ENCODE measurements around the gene CACFD1. TPM values are rescaled to one million over a fixed set of nuclear protein-coding genes. Genes with fewer than 3 reads are reported as not detected.

Gene CACFD1
- total RNA-seq, 1 experiment from 2014 or later = 7.5 TPM

DNA sequence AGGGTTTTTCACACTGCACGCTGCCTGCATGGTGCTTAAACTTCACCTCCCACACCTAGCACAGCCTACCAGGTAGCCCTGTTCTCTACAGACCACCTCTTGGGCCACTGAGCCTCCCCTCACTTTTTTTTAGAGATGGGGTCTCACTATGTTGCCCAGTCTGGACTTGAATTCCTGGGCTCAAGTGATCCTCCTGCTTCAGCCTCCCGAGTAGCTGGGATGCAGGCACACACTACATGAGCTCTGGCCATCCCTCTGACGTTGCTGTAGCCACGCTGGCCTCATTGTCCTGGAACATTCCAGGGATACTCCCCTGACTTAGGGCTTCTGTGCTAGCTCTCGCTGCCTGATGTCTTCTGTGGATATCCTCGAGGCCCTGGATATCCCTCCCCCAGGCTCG lies 7.2 kb upstream of the CACFD1 start:
- no peaks in the 10 kb centered on the region for H3F3A ChIP-seq (ENCODE audit: low read length, unreplicated experiment)
- CTCF ChIA-PET = no interaction called here
- H3K9me2 ChIP-seq (replicated peaks; ENCODE audit: low read length) = no peaks in the 10 kb centered on the region
- H3K4me3 ChIP-seq (ENCODE audit: low read length) = no peak overlapping the region
- H3K9me3 ChIP-seq (ENCODE audit: low read length) = no peaks in the 10 kb centered on the region
- intact Hi-C loops (cut with micrococcal nuclease) = no loop called here
- H3K79me2 ChIP-seq (ENCODE audit: low read length) = no peaks in the 10 kb centered on the region
- H3K4me1 ChIP-seq (ENCODE audit: insufficient read depth, low read length) = peaks cover 6% of the 10 kb centered on the region; the same call in 1 of the 2 replicates
- TF ChIP-seq CTCF (conservative IDR thresholded peaks at IDR 0.05; ENCODE audit: low read depth, low read length) = no peak
- TF ChIP-seq EZH2phosphoT487 (IDR thresholded peaks at IDR 0.05; ENCODE audit: borderline replicate concordance, low read length) = no peak
- no peak for TF ChIP-seq EZH2 (IDR thresholded peaks at IDR 0.05; ENCODE audit: low read length, unreplicated experiment)
- no peak for ATAC-seq
- H3K9ac ChIP-seq (ENCODE audit: low read length) = no peak overlapping the region
- H3K4me2 ChIP-seq (ENCODE audit: low read length) = no peak overlapping the region
- no peaks in the 10 kb centered on the region for H4K20me1 ChIP-seq (ENCODE audit: low read length)
- no peaks in the 10 kb centered on the region for H3K36me3 ChIP-seq (ENCODE audit: low read depth, low read length)
- POLR2A ChIA-PET (ENCODE audit: unreplicated experiment) = no interaction called here
- no TSS peak for BruUV-seq (replicated peaks)
- no peaks in the 10 kb centered on the region for H3K27me3 ChIP-seq (ENCODE audit: low read length)
- H2AFZ ChIP-seq (ENCODE audit: low read length) = no peak overlapping the region
- no peak overlapping the region for H3K27ac ChIP-seq (ENCODE audit: low read length)
- DNase-seq = no peak

DNA sequence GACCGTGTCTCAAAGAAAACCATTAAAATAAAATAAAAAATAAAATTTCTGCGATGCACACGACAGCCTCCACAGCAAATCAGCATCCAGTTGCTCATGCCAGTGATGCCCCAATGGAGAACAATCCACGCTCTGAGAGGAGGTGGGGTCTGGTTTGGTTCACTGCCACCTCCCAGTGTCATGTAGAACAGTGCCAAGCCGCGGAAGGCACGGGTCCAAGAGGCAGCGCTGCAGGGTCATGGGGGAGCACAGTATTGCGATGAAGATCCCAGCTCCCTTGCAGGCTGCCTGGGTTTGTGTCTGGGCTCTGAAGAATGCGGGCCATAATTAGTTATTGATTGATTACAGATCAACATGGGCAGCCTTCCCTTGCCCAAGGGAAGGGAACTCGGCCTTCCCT lies 6.1 kb upstream of the CACFD1 start:
- Histone ChIP-seq H4K20me1 (ENCODE audit: low read length) (no peaks in the 10 kb centered on the region), H3K36me3 (ENCODE audit: low read depth, low read length) (no peaks in the 10 kb centered on the region), H3K9me2 (replicated peaks; ENCODE audit: low read length) (no peaks in the 10 kb centered on the region), H3K4me3 (ENCODE audit: low read length) (no peak overlapping the region), H3F3A (ENCODE audit: low read length, unreplicated experiment) (no peaks in the 10 kb centered on the region), H3K27me3 (ENCODE audit: low read length) (no peaks in the 10 kb centered on the region), H3K4me2 (ENCODE audit: low read length) (no peak overlapping the region), H3K9me3 (ENCODE audit: low read length) (no peaks in the 10 kb centered on the region), H3K9ac (ENCODE audit: low read length) (no peak overlapping the region), H3K79me2 (ENCODE audit: low read length) (no peaks in the 10 kb centered on the region), H3K4me1 (ENCODE audit: insufficient read depth, low read length) (peaks cover 6% of the 10 kb centered on the region; the same call in 1 of the 2 replicates), H3K27ac (ENCODE audit: low read length) (no peak overlapping the region), H2AFZ (ENCODE audit: low read length) (no peak overlapping the region)
- intact Hi-C loops (cut with micrococcal nuclease) = no loop called here
- no TSS peak for BruUV-seq (replicated peaks)
- DNase-seq (no peak), ATAC-seq (no peak)
- TF ChIP-seq EZH2phosphoT487 (IDR thresholded peaks at IDR 0.05; ENCODE audit: borderline replicate concordance, low read length) = no peak
- no peak for TF ChIP-seq CTCF (conservative IDR thresholded peaks at IDR 0.05; ENCODE audit: low read depth, low read length)
- TF ChIP-seq EZH2 (IDR thresholded peaks at IDR 0.05; ENCODE audit: low read length, unreplicated experiment) = no peak
- ChIA-PET POLR2A (ENCODE audit: unreplicated experiment) (no interaction called here), CTCF (no interaction called here)

DNA sequence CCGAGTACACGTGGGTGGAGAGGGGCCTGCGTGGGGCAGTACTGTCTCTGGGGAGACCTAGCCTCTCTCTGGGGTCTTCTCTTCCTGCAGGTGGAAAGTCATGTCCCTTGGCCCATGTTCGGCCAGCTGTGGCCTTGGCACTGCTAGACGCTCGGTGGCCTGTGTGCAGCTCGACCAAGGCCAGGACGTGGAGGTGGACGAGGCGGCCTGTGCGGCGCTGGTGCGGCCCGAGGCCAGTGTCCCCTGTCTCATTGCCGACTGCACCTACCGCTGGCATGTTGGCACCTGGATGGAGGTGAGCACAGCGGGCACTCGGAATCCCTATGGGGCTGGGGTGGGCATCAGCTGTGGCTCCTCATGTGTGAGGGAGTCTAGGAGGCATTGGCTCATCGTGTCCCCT lies 5.5 kb upstream of the CACFD1 start:
- Histone ChIP-seq H3K9me2 (replicated peaks; ENCODE audit: low read length) (no peaks in the 10 kb centered on the region), H2AFZ (ENCODE audit: low read length) (no peak overlapping the region)
- no TSS peak for BruUV-seq (replicated peaks)

More for the DNA sequence above, 5.5 kb upstream of the CACFD1 start:
- Histone ChIP-seq H3K79me2 (ENCODE audit: low read length) (no peaks in the 10 kb centered on the region), H4K20me1 (ENCODE audit: low read length) (no peaks in the 10 kb centered on the region), H3K27ac (ENCODE audit: low read length) (no peak overlapping the region), H3F3A (ENCODE audit: low read length, unreplicated experiment) (no peaks in the 10 kb centered on the region), H3K4me3 (ENCODE audit: low read length) (no peak overlapping the region), H3K36me3 (ENCODE audit: low read depth, low read length) (no peaks in the 10 kb centered on the region), H3K9ac (ENCODE audit: low read length) (no peak overlapping the region), H3K9me3 (ENCODE audit: low read length) (no peaks in the 10 kb centered on the region), H3K27me3 (ENCODE audit: low read length) (no peaks in the 10 kb centered on the region), H3K4me2 (ENCODE audit: low read length) (no peak overlapping the region), H3K4me1 (ENCODE audit: insufficient read depth, low read length) (peaks cover 11% of the 10 kb centered on the region)
- DNase-seq = no peak
- ATAC-seq = no peak
- POLR2A ChIA-PET (ENCODE audit: unreplicated experiment) = no interaction called here
- CTCF ChIA-PET = no interaction called here
- intact Hi-C loops (cut with micrococcal nuclease) = no loop called here
- TF ChIP-seq EZH2phosphoT487 (IDR thresholded peaks at IDR 0.05; ENCODE audit: borderline replicate concordance, low read length) (no peak), CTCF (conservative IDR thresholded peaks at IDR 0.05; ENCODE audit: low read depth, low read length) (no peak), EZH2 (IDR thresholded peaks at IDR 0.05; ENCODE audit: low read length, unreplicated experiment) (no peak)
